BLaER1 treated with 17β-estradiol and CSF1 and Interleukin-3, amounts not matched to agents 10 nM and 100 nM (cell line): ENCODE results near the gene BPTF.
"Not testable (repeated sequence)": the region's sequence is repeated elsewhere in the genome, so short reads cannot be mapped to it uniquely, and the experiment has no call there.

Experiments used
- H3K27ac ChIP-seq, 11 experiments: shearing (Covaris generic); formaldehyde crosslinking; 2 replicates each; pipeline ENCODE4 v1.8.1; 2022
- H3K27me3 ChIP-seq, 11 experiments: shearing (Covaris generic); formaldehyde crosslinking; 2 replicates each; pipeline ENCODE4 v1.8.1; 2022
- H3K36me3 ChIP-seq, 11 experiments: shearing (Covaris generic); formaldehyde crosslinking; 2 replicates each; pipeline ENCODE4 v1.8.1; 2022
- H3K4me1 ChIP-seq, 10 experiments: shearing (Covaris generic); formaldehyde crosslinking; 2 replicates each; pipeline ENCODE4 v1.8.1; 2022
- H3K4me2 ChIP-seq, 11 experiments: shearing (Covaris generic); formaldehyde crosslinking; 2 replicates each; pipeline ENCODE4 v1.8.1; 2022
- H3K4me3 ChIP-seq, 10 experiments: shearing (Covaris generic); formaldehyde crosslinking; 2 replicates each; pipeline ENCODE4 v1.8.1; 2022
- H3K9ac ChIP-seq, 11 experiments: shearing (Covaris generic); formaldehyde crosslinking; 2 replicates each; pipeline ENCODE4 v1.8.1; 2022
- H3K9me3 ChIP-seq, 11 experiments: shearing (Covaris generic); formaldehyde crosslinking; replicated peaks in 1 of 11; 2 replicates each; pipeline ENCODE4 v1.8.1; 2022
- H4K20me1 ChIP-seq, 11 experiments: shearing (Covaris generic); formaldehyde crosslinking; 2 replicates each; pipeline ENCODE4 v1.8.1; 2022
- Cebpa-rat ChIP-seq, 11 experiments: shearing (Covaris generic); IDR thresholded peaks; 2 replicates each; pipeline ENCODE4 v1.8.1; 2022

Gene BPTF

DNA sequence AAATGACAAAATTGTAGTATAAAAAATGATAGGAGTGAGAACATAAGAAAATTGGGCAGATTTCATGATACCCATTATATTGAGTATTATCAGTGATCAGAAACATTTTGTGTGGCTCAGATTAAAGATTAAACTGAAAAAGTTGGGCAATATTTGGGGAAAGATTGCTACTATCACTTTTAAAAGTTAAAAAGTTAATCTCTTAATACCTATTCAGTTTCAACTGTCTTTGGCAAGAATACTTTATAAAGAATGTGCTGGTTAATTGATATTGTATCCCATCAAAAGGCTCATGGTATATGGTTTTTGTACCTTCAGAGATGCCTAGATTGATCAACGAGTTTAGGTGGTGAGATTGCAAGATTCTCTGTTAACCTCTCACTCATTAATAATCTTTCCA lies 55.8 kb downstream of the BPTF start:
- Histone ChIP-seq H3K9ac (no peak overlapping the region), H3K27ac (no peak overlapping the region), H3K4me1 (no peaks in the 10 kb centered on the region; a peak in 1 of 20 replicates), H3K27me3 (no peaks in the 10 kb centered on the region), H3K36me3 (peaks cover 67 to 99% (median 88%) of the 10 kb centered on the region in 11 experiments), H3K4me2 (no peak overlapping the region), H4K20me1 (peaks cover 0 to 54% (median 28%) of the 10 kb centered on the region in 11 experiments; a peak in 16 of 22 replicates), H3K4me3 (no peak overlapping the region), H3K9me3 (no peaks in the 10 kb centered on the region)
- TF ChIP-seq Cebpa-rat (IDR thresholded peaks at IDR 0.05): no peak

DNA sequence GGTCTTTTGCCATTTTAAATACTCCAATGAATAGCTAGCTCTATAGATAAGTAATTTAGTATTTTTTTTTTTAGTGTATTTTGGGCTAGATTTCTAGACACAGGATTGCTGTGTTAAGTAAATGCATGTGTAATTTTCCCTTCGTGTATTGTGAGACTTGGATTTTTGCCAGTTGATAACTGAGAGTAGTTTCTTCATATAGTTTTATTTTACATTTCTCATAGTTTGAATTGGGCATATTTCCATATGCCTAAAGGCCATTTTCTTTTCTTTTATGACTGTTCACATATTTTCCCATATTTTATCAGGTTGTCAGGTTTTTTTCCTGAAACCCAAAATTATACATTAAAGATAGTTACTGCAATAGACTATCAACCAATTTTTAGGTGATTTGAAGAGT lies 59.4 kb downstream of the BPTF start:
- H4K20me1 ChIP-seq: peaks cover 0 to 46% (median 14%) of the 10 kb centered on the region in 11 experiments; a peak in 12 of 22 replicates
- H3K27me3 ChIP-seq: no peaks in the 10 kb centered on the region
- H3K4me2 ChIP-seq: no peak overlapping the region
- no peak for TF ChIP-seq Cebpa-rat (IDR thresholded peaks at IDR 0.05)
- no peak overlapping the region for H3K9ac ChIP-seq
- peaks cover 66 to 99% (median 89%) of the 10 kb centered on the region in 11 experiments for H3K36me3 ChIP-seq
- H3K4me3 ChIP-seq: no peak overlapping the region
- no peak overlapping the region for H3K27ac ChIP-seq
- H3K9me3 ChIP-seq: no peaks in the 10 kb centered on the region
- H3K4me1 ChIP-seq: no peaks in the 10 kb centered on the region; a peak in 1 of 20 replicates

DNA sequence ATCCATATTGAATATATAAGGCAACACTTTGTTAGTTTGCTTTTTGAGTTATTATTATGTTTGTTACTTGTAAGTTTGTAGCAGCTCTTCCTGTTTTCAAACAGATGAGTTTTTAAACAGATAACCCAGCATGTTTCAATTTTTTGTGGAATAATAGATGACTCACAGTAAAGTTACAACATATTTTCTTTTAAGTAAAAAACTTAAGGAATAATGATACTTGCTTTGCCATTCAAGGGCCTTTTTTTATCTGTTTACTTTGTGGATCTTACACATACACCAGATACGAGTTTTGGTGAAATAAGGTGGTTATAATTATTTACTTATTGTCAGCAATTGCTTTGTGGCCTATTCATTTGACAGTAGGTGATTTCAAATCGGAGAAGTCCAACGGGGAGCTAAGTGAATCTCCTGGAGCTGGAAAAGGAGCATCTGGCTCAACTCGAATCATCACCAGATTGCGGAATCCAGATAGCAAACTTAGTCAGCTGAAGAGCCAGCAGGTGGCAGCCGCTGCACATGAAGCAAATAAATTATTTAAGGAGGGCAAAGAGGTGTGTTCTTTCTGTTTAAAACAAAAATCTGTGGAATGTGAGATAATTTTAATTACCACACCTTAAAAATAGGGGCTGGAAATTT lies 66.3 kb downstream of the BPTF start:
- Histone ChIP-seq H3K4me2 (no peak overlapping the region), H3K27ac (no peak overlapping the region), H3K9ac (no peak overlapping the region), H4K20me1 (peaks cover 0 to 36% (median 6%) of the 10 kb centered on the region in 11 experiments; a peak in 6 of 22 replicates), H3K36me3 (peaks cover 79 to 100% (median 92%) of the 10 kb centered on the region in 11 experiments), H3K9me3 (no peaks in the 10 kb centered on the region), H3K4me3 (no peak overlapping the region), H3K4me1 (no peaks in the 10 kb centered on the region), H3K27me3 (no peaks in the 10 kb centered on the region)
- no peak for TF ChIP-seq Cebpa-rat (IDR thresholded peaks at IDR 0.05)

DNA sequence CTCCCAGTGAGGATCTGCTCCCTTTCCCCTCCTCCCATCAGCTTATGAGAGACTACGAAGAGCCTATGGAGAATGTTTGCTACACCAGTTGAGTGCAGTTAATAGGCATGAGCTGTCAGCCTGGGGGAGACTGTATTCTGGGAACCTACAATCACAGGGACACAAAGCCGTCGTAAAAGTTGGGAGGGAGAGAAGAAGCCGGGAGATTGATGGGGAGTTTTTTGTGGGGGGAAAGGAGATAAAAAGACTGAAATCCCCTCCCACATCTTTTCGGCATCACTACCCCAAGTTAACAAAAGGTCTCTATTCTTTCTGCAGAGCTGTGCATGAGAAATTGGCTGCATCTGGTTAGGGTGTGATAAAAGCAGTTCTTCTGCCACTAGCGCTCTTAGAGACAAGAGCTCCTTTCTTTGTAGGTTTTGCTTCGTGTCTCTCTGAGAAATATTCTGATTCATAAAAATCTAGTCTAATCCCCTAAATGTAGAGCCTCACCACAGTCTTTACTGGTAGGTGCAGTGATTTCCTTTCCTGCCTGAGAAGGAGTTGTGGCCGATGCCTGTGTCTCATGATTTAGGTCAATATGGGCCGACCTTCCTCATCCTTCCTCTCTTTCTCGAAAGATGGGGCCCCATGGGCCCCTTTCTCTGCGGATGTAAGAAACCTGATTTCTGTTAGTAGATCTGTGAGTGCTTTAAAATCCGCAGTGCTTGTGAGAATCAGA lies 77.4 kb downstream of the BPTF start:
- Histone ChIP-seq H3K9me3 (no peaks in the 10 kb centered on the region), H3K4me1 (no peaks in the 10 kb centered on the region), H3K27me3 (no peaks in the 10 kb centered on the region), H3K36me3 (peaks cover 93 to 100% (median 99%) of the 10 kb centered on the region in 11 experiments), H3K4me3 (no peak overlapping the region), H3K4me2 (no peak overlapping the region), H4K20me1 (peaks cover 0 to 23% (median 0%) of the 10 kb centered on the region in 11 experiments; a peak in 4 of 22 replicates), H3K27ac (no peak overlapping the region), H3K9ac (no peak overlapping the region)
- TF ChIP-seq Cebpa-rat (IDR thresholded peaks at IDR 0.05): no peak

DNA sequence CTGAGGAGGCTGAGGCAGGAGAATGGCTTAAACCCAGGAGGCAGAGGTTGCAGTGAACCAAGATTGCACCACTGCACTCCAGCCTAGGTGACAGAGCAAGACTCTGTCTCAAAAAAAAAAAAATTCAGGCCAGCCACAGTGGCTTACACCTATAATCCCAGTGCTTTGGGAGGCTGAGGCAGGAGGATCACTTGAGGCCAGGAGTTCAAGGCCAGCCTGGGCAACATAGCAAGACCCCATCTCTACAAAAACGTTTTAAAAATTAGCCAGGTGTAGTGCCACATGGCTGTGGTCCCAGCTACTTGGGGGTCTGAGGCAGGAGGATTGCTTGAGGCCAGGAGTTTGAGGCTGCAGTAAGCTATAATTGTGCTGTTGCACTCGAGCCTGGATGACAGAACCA lies 80.0 kb downstream of the BPTF start:
- H3K9ac ChIP-seq, H3K9me3 ChIP-seq, H3K27me3 ChIP-seq, H3K4me1 ChIP-seq, H3K4me3 ChIP-seq, H3K27ac ChIP-seq, H3K4me2 ChIP-seq: not testable (repeated sequence)
- Histone ChIP-seq H3K36me3 (peaks cover 93 to 100% (median 99%) of the 10 kb centered on the region in 11 experiments), H4K20me1 (peaks cover 0 to 14% (median 0%) of the 10 kb centered on the region in 11 experiments; a peak in 4 of 22 replicates)

DNA sequence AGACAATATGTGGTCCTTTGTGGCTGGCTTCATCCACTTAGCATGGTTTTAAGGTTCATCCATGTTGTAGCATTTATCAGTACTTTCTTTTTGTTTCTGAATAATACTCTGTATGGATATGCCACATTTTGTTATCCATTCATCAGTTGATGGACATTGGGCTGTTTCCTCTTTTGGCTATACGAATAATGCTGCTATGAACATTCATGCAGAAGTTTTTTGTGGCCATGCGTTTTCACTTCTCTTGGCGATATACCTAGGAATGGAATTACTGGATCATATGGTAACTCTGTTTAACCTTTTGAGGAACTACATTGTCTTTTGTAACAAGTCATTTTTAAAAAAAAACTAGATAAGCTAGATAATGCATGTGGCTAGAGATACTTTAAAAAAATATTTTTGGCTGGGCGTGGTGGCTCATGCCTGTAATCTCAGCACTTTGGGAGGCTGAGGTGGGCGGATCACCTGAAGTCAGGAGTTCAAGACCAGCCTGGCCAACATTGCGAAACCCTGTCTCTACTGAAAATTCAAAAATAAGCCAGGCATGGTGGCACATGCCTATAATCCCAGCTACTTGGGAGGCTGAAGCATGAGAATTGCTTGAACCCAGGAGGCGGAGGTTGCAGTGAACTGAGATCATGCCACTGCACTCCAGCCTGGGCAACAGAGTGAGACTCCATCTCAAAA lies 85.0 kb downstream of the BPTF start:
- Histone ChIP-seq H3K4me1 (peaks cover 0 to 11% (median 0%) of the 10 kb centered on the region in 10 experiments; a peak in 2 of 20 replicates), H3K36me3 (peaks cover 94 to 100% (median 100%) of the 10 kb centered on the region in 11 experiments), H4K20me1 (peaks cover 2 to 13% (median 11%) of the 10 kb centered on the region in 11 experiments; a peak in 15 of 22 replicates)
- not testable (repeated sequence) for H3K27me3 ChIP-seq, H3K9me3 ChIP-seq, H3K27ac ChIP-seq, H3K4me3 ChIP-seq, H3K4me2 ChIP-seq, H3K9ac ChIP-seq
- peak in 2 of 11 experiments; percentile 15 to 61; a peak in 2 of 22 replicates for TF ChIP-seq Cebpa-rat (IDR thresholded peaks at IDR 0.05)

DNA sequence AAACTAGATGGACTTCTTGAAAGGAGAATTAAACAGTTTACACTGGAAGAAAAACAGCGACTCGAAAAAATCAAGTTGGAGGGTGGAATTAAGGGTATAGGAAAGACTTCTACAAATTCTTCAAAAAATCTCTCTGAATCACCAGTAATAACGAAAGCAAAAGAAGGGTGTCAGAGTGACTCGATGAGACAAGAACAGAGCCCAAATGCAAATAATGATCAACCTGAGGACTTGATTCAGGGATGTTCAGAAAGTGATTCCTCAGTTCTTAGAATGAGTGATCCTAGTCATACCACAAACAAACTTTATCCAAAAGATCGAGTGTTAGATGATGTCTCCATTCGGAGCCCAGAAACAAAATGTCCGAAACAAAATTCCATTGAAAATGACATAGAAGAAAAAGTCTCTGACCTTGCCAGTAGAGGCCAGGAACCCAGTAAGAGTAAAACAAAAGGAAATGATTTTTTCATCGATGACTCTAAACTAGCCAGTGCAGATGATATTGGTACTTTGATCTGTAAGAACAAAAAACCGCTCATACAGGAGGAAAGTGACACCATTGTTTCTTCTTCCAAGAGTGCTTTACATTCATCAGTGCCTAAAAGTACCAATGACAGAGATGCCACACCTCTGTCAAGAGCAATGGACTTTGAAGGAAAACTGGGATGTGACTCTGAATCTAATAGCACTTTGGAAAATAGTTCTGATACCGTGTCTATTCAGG lies 85.9 kb downstream of the BPTF start:
- TF ChIP-seq Cebpa-rat (IDR thresholded peaks at IDR 0.05): no peak
- Histone ChIP-seq H3K27me3 (no peaks in the 10 kb centered on the region), H3K9ac (no peak overlapping the region), H3K4me2 (no peak overlapping the region), H3K36me3 (peaks cover 94 to 100% (median 100%) of the 10 kb centered on the region in 11 experiments), H3K9me3 (no peaks in the 10 kb centered on the region), H3K4me1 (peaks cover 0 to 11% (median 0%) of the 10 kb centered on the region in 10 experiments; a peak in 2 of 20 replicates), H3K27ac (no peak overlapping the region), H3K4me3 (no peak overlapping the region), H4K20me1 (peaks cover 8 to 23% (median 20%) of the 10 kb centered on the region in 11 experiments; a peak in 15 of 22 replicates)

DNA sequence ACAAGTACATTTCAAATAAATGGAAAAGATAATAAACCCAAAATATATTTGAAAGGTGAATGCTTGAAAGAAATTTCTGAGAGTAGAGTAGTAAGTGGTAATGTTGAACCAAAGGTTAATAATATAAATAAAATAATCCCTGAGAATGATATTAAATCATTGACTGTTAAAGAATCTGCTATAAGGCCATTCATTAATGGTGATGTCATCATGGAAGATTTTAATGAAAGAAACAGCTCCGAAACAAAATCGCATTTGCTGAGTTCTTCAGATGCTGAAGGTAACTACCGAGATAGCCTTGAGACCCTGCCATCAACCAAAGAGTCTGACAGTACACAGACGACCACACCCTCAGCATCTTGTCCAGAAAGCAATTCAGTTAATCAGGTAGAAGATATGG lies 86.8 kb downstream of the BPTF start:
- peaks cover 92 to 100% (median 98%) of the 10 kb centered on the region in 11 experiments for H3K36me3 ChIP-seq
- no peak overlapping the region for H3K4me3 ChIP-seq
- H3K27ac ChIP-seq: no peak overlapping the region

More for the DNA sequence above, 86.8 kb downstream of the BPTF start:
- Histone ChIP-seq H3K4me1 (peaks cover 0 to 11% (median 0%) of the 10 kb centered on the region in 10 experiments; a peak in 2 of 20 replicates), H3K4me2 (no peak overlapping the region), H3K9me3 (no peaks in the 10 kb centered on the region), H3K27me3 (no peaks in the 10 kb centered on the region), H4K20me1 (peaks cover 8 to 31% (median 23%) of the 10 kb centered on the region in 11 experiments; a peak in 16 of 22 replicates), H3K9ac (no peak overlapping the region)
- TF ChIP-seq Cebpa-rat (IDR thresholded peaks at IDR 0.05): no peak
